Choroid plexus epithelial cell (primary cell): ENCODE results near the gene STAM.

ENCODE experiments used
- DNase-seq: peaks from one replicate; pipeline ENCODE4 v3.0.0-alpha.2; 2010; ENCODE audit warnings: low read depth
- H3K4me3 ChIP-seq: 2 replicates; pipeline ENCODE4 v1.5.1; 2011; ENCODE audit warnings: low read depth, mild to moderate bottlenecking, control low read depth, low read length, moderate library complexity
- CTCF ChIP-seq: conservative IDR thresholded peaks from 2 replicates; pipeline ENCODE4 v1.5.1; 2011; ENCODE audit warnings: low read depth, mild to moderate bottlenecking, control low read depth, inconsistent platforms, low read length, moderate library complexity

Gene STAM

GRCh38 chr10:17643755-17644484, at the start of gene STAM:
STAM (plus strand) TSS chr10:17644151; CDS start chr10:17644340, 189 bp downstream.
- no peak for TF ChIP-seq CTCF
- peak; percentile 96 for DNase-seq
- H3K4me3 ChIP-seq: peak within 1 kb of the TSS; percentile 99

GRCh38 chr10:17597386-17597785, 46.6 kb upstream of the STAM start:
- H3K4me3 ChIP-seq: no peak overlapping the region
- DNase-seq: no peak
- TF ChIP-seq CTCF: no peak

GRCh38 chr10:17599089-17599488, 44.9 kb upstream of the STAM start:
- no peak overlapping the region for H3K4me3 ChIP-seq
- TF ChIP-seq CTCF: peak; percentile 77
- peak; percentile 73 for DNase-seq

GRCh38 chr10:17605936-17606335, 38.0 kb upstream of the STAM start:
- TF ChIP-seq CTCF: no peak
- H3K4me3 ChIP-seq: no peak overlapping the region
- DNase-seq: no peak

GRCh38 chr10:17606547-17607040, 37.4 kb upstream of the STAM start:
- no peak for TF ChIP-seq CTCF
- DNase-seq: no peak
- no peak overlapping the region for H3K4me3 ChIP-seq

GRCh38 chr10:17607060-17607459, 36.9 kb upstream of the STAM start:
- H3K4me3 ChIP-seq: no peak overlapping the region
- no peak for TF ChIP-seq CTCF
- DNase-seq: no peak
